ENCODE results near the gene PRMT6.
"Not testable (repeated sequence)": the region's sequence is repeated elsewhere in the genome, so short reads cannot be mapped to it uniquely, and the experiment has no call there.

The PRMT6 gene

GRCh38 chr1:107079249-107079648, 22.8 kb downstream of the PRMT6 start:
- in situ Hi-C loops (cut with HindIII; ENCODE audit: low pct_ligation_motif_present, low sequenced_read_pairs): no loop called here
- no peaks in the 10 kb centered on the region for H3K36me3 ChIP-seq (replicated peaks)
- H3K4me3 ChIP-seq (ENCODE audit: low read depth, low read length): no peak overlapping the region
- no peaks in the 10 kb centered on the region for H3K27me3 ChIP-seq (replicated peaks)
- no peak for DNase-seq
- no peak for TF ChIP-seq CTCF (IDR thresholded peaks at IDR 0.05; ENCODE audit: low read depth, low read length, missing control alignments)
- no peak overlapping the region for H3K27ac ChIP-seq

DNA sequence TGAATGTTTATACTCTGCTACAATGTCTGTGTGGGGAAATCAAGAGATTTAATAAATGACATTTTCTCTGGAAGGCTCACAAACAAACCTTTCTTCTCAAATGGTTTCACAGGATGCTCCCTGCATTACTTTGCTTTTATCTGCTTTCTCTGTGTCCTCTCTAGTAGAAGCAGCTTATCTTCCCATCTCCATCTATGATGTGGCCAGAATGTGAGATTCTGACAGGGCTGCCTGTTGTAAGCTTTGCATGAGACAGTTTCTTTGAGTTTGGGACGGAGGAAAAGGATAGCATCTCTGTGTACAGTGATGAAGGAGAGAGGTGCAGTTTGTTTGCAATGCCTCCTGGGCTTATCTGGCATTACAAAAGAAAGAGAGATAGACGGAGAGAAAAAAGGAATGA, 24.6 kb downstream of the PRMT6 start:
- Histone ChIP-seq H3K36me3 (replicated peaks) (no peaks in the 10 kb centered on the region), H3K27me3 (replicated peaks) (no peaks in the 10 kb centered on the region), H3K4me3 (ENCODE audit: low read depth, low read length) (no peak overlapping the region), H3K27ac (no peak overlapping the region)
- DNase-seq: no peak
- TF ChIP-seq CTCF (IDR thresholded peaks at IDR 0.05; ENCODE audit: low read depth, low read length, missing control alignments): no peak
- in situ Hi-C loops (cut with HindIII; ENCODE audit: low pct_ligation_motif_present, low sequenced_read_pairs): no loop called here

DNA sequence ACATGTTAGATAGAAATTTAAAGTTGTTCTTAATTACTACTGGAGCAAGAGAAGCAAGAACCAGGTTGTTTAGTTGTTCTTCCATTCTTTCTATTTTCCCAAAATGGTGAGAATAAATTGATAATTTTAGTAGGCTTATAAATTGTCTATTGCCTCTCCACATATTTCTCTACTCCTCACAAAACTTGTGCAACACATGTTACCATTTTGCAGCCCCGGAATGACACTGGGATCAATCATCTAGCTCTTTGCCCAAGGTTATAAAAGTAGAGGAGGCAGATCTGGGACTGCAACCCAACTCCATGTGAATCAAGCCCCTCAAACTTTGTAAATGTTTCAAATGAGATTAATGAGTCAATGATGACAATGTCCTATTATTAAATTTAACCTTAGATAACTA, 34.9 kb downstream of the PRMT6 start:
- Histone ChIP-seq H3K4me3 (ENCODE audit: low read depth, low read length) (no peak overlapping the region), H3K27ac (no peak overlapping the region), H3K27me3 (replicated peaks) (no peaks in the 10 kb centered on the region), H3K36me3 (replicated peaks) (no peaks in the 10 kb centered on the region)
- no peak for DNase-seq
- TF ChIP-seq CTCF (IDR thresholded peaks at IDR 0.05; ENCODE audit: low read depth, low read length, missing control alignments): no peak
- in situ Hi-C loops (cut with HindIII; ENCODE audit: low pct_ligation_motif_present, low sequenced_read_pairs): no loop called here

- H3K36me3 ChIP-seq (replicated peaks); in situ Hi-C loops (cut with HindIII; ENCODE audit: low pct_ligation_motif_present, low sequenced_read_pairs); H3K27me3 ChIP-seq (replicated peaks); H3K27ac ChIP-seq; H3K4me3 ChIP-seq (ENCODE audit: low read depth, low read length): not testable (repeated sequence)
- peak; percentile 1 for DNase-seq
These were observed 36.9 kb downstream of the PRMT6 start for GRCh38 chr1:107093395-107093794.

GRCh38 chr1:107095647-107096046, 39.2 kb downstream of the PRMT6 start:
- Histone ChIP-seq H3K4me3 (ENCODE audit: low read depth, low read length) (no peak overlapping the region), H3K27me3 (replicated peaks) (no peaks in the 10 kb centered on the region), H3K36me3 (replicated peaks) (no peaks in the 10 kb centered on the region), H3K27ac (no peak overlapping the region)
- in situ Hi-C loops (cut with HindIII; ENCODE audit: low pct_ligation_motif_present, low sequenced_read_pairs): no loop called here
- TF ChIP-seq CTCF (IDR thresholded peaks at IDR 0.05; ENCODE audit: low read depth, low read length, missing control alignments): no peak
- no peak for DNase-seq

GRCh38 chr1:107096690-107097089, 40.2 kb downstream of the PRMT6 start:
- no peak for TF ChIP-seq CTCF (IDR thresholded peaks at IDR 0.05; ENCODE audit: low read depth, low read length, missing control alignments)
- Histone ChIP-seq H3K4me3 (ENCODE audit: low read depth, low read length) (no peak overlapping the region), H3K27me3 (replicated peaks) (no peaks in the 10 kb centered on the region), H3K27ac (no peak overlapping the region), H3K36me3 (replicated peaks) (no peaks in the 10 kb centered on the region)
- in situ Hi-C loops (cut with HindIII; ENCODE audit: low pct_ligation_motif_present, low sequenced_read_pairs): no loop called here
- no peak for DNase-seq
